NB4 (cell line): ENCODE results near the gene HTR3A.

Source experiments
- DNase-seq: peaks from one replicate; pipeline ENCODE4 v3.0.0; 2010; ENCODE audit warnings: low read depth
- H3K4me3 ChIP-seq: one replicate; pipeline ENCODE4 v1.5.1; 2011; ENCODE audit warnings: mild to moderate bottlenecking, low read depth, low read length, moderate library complexity
- CTCF ChIP-seq: IDR thresholded peaks from one replicate; pipeline ENCODE4 v1.5.1; 2012; ENCODE audit warnings: low read depth, low read length
- MYC ChIP-seq: IDR thresholded peaks from 2 replicates; pipeline ENCODE4 v1.6.1; 2011; ENCODE audit warnings: low read depth, low read length
- POLR2A ChIP-seq: IDR thresholded peaks from 2 replicates; pipeline ENCODE4 v1.6.1; 2011; ENCODE audit warnings: mild to moderate bottlenecking; ENCODE audit not compliant: insufficient read length; ENCODE audit errors: extremely low read depth
- TF ChIP-seq, protein P1 (sequence below): IDR thresholded peaks from 2 replicates; pipeline ENCODE4 v1.6.1; 2011; ENCODE audit warnings: low read depth, low read length

Gene HTR3A

GRCh38 chr11:114033066-114033465, 58.2 kb downstream of the HTR3A start:
- TF ChIP-seq MYC, result no peak
- no peak for TF ChIP-seq POLR2A
- TF ChIP-seq, protein P1, sequence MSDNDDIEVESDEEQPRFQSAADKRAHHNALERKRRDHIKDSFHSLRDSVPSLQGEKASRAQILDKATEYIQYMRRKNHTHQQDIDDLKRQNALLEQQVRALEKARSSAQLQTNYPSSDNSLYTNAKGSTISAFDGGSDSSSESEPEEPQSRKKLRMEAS, result no peak
- no peak for TF ChIP-seq CTCF
- DNase-seq, result no peak
- no peak overlapping the region for H3K4me3 ChIP-seq

DNA sequence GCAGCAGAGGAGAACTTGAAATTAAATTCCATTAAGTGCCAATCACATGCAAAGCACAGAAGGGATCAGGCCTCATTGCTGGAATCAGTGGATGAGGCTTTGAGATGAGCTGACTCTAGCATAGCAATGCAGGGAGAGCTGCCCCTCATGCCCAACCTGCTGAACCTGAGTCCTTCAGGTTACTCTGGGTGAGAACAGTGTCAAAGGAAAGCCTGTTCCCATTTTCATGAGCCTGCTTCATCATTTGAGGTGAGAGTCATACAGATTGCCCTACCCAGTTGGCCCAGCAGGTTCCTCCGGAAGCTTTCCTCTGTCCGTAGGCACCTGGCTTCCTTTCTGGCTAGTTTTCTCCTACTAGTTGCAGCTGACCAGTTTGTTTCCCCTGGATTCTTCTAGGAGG, 58.7 kb downstream of the HTR3A start:
- H3K4me3 ChIP-seq, result no peak overlapping the region
- no peak for DNase-seq
- TF ChIP-seq, protein P1, result no peak
- TF ChIP-seq CTCF (no peak), POLR2A (no peak), MYC (no peak)

DNA sequence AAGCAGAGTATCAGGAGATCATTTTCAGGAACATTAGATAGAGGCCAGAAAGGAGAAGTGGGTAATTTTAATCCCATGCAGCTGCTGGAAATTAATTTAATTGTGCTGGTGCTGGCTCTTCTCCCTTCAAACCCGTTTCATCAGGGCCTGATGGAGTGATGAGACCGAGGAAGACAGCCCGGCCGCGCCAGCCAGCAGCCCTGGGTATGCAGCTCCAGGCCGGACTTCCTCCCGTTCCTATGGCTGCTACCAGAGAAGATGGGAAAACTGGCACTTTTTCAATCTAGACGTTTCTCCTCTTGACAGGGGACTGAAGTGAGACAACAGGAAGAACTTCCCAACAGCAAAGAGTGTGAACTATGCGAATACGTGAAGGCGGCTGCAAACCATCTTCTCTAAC, 60.0 kb downstream of the HTR3A start:
- DNase-seq, result no peak
- TF ChIP-seq, protein P1, result no peak
- TF ChIP-seq CTCF, result no peak
- TF ChIP-seq MYC, result no peak
- no peak for TF ChIP-seq POLR2A
- H3K4me3 ChIP-seq, result no peak overlapping the region

DNA sequence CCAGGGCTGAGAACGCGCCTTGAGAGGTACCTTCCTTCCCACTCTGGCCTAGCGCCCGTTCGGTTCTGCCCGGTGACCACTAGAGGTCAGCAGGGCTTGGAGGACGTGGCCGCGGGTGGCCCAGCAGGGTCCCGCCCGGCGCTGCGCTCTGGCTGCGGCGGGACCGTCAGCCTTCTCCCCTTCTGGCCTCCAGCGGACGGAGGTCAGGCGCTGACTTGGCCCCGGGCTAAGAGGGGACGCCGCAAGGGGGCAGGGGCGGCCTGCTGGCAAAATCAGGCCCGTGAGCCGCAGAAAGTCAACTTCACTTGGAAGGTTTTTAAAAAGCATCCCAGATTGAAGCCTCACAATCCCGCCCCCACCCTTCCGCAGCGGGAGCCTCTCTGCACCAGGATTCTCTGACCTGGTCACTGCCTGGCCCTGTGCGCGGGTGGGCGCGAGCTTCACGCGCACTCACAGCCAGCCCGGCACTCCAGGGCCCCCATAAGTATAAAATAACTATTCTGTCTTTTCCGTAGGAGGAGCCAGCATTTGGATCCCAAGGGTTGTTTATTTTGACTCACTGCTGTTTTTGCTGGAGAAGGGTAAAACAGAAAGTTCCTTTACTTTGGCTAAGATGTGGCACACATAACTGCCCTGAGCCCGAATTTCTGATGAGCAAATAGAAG, 61.4 kb downstream of the HTR3A start:
- no peak for TF ChIP-seq POLR2A
- peak; percentile 88 for TF ChIP-seq CTCF
- DNase-seq, result peak; percentile 89
- no peak overlapping the region for H3K4me3 ChIP-seq

GRCh38 chr11:114036958-114037357, 62.0 kb downstream of the HTR3A start:
- TF ChIP-seq POLR2A (no peak), CTCF (no peak), MYC (no peak)
- TF ChIP-seq, protein P1, result no peak
- DNase-seq, result no peak
- H3K4me3 ChIP-seq, result no peak overlapping the region

DNA sequence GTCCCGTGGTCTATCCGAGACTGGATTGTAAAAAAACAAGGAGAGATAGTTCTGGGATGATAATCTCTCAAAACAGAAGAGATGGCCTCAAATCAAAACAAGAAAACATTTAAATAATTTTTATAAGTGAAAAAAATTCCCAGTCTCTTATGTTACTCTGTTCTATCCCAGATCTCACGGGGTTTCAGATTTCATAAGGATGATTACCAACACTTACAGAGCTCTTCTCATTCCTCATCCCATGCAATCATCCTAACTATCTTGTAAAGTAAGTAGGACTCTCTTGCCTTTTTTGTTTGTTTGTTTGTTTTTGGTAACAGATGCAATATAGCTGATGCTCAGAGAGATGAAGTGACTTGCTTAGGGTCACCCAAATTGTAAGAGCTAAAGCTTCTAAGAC, 64.6 kb downstream of the HTR3A start:
- no peak overlapping the region for H3K4me3 ChIP-seq
- TF ChIP-seq CTCF (no peak), POLR2A (no peak), MYC (no peak)
- TF ChIP-seq, protein P1, result no peak
- DNase-seq, result no peak
